HG03066 (cell line): ENCODE measurements around the gene RAB5IF.
"Not testable (repeated sequence)": the region's sequence is repeated elsewhere in the genome, so short reads cannot be mapped to it uniquely, and the experiment has no call there.

Experiments used
- ATAC-seq: cut with Tn5 transposase; IDR thresholded peaks from one replicate; pipeline ENCODE4 v1.9.1; 2021; ENCODE audit warnings: low read depth; ENCODE audit not compliant: unreplicated experiment

Gene RAB5IF, protein sequence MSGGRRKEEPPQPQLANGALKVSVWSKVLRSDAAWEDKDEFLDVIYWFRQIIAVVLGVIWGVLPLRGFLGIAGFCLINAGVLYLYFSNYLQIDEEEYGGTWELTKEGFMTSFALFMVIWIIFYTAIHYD

GRCh38 chr20:36605399-36606157, at the start of gene RAB5IF:
RAB5IF (plus strand) TSS chr20:36605779; CDS start chr20:36605952, 173 bp downstream.
- peak; percentile 79 for ATAC-seq

DNA sequence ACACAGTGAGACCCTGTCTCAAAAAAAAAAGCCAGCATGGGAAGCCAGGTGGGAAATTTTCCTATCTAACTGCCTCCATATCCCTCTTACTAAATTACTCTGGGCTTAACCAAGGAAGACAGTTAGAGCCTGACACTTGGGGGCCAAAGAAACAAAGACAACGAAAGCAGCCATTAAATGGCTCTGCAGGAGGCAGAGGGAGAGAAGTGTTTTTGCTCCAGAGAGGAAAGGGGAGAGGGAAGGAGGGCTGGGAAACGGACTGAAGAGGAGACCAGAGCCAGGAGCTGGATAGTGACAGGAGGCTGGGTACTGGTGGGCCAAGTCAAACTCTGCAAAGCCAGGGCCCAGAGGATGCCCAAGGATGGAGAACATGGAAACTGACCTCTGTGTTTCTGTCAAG, 42.9 kb upstream of the RAB5IF start:
- ATAC-seq: no peak

DNA sequence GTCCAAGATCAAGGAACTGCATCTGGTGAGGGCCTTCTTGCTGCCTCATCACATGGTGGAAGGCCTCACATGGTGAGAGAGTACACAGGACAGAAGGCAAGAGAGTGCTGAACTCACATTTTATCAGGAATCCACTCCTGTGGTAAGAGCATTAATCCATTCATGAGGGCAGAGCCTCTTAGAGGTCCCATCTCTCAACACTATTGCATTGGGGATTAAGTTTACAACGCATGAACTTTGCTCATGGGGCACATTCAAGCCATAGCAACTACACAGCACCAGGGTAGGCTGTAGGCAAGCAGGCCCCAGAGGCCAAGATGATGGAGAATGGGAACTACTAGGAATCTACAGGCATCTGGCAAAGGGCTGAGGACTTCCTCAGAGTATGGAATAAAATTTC, 42.2 kb upstream of the RAB5IF start:
- no peak for ATAC-seq

GRCh38 chr20:36564078-36564725, 41.4 kb upstream of the RAB5IF start:
- ATAC-seq: not testable (repeated sequence)

DNA sequence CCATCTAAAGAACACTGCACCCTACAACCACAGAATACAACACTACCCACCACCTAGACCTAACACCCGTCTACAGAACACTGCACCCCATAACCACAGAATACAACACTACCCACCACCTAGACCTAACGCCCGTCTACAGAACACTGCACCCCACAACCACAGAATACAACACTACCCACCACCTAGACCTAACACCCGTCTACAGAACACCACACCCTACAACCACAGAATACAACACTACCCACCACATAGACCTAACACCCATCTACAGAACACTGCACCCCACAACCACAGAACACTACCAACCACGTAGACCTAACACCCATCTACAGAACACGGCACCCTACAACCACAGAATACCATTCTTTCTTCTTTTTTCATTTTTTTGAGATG, 40.9 kb upstream of the RAB5IF start:
- not testable (repeated sequence) for ATAC-seq

GRCh38 chr20:36565520-36565919, 40.1 kb upstream of the RAB5IF start:
- no peak for ATAC-seq

GRCh38 chr20:36569847-36570429, 35.6 kb upstream of the RAB5IF start:
- no peak for ATAC-seq

DNA sequence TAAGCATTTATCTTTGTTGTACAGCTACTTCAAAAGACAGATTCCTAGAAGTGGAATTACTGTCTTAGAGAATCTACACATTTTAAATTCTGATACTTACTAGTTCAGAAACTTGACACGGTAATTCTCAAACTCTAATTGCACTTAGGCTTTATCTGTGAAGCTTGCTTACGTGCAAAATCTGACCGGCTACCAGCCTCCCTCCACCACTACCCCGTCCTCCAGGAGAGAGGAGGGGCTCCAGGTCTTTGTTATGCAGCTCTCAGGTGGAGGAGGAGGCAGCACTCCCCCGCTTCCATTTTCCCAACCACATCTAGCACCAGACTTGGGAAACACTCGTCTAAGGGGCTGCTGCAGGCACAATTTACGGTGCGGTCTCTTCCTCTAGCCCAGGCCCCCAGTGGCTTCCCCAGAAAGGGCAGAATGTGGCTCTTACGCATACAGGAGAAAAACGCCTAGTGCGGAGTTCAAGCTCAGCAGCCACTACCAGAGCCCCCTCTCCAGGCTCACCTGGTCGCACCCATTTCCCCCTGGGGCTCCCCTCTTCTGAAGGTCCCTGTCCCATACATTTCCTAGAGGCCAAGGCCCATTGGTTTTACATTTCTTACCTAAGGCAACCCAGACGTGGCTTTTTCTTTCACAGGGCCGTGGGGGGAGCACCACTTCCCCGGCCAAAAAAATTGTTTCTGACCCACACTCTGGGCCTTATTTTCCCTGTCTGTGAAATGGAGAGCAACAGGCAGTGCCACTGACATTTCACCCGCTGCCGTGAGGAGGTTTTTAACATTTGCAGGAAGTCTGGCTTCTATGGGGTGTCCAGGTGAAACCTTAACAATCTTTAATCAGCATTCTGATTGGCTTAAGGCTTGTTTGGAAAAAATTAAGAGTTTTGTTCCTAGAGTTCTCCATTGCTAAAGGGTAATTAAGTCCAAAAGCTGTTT, 33.7 kb upstream of the RAB5IF start:
- no peak for ATAC-seq

GRCh38 chr20:36572701-36573102, 32.9 kb upstream of the RAB5IF start:
- no peak for ATAC-seq

- peak; percentile 54 for ATAC-seq
Observed at GRCh38 chr20:36573103-36573797, 32.3 kb upstream of the RAB5IF start, which contains the start of gene TGIF2. TGIF2 (plus strand) TSS chr20:36573597; CDS start chr20:36578775, 5,178 bp downstream.

- ATAC-seq: no peak
Observed at GRCh38 chr20:36573798-36574365, 31.7 kb upstream of the RAB5IF start.

DNA sequence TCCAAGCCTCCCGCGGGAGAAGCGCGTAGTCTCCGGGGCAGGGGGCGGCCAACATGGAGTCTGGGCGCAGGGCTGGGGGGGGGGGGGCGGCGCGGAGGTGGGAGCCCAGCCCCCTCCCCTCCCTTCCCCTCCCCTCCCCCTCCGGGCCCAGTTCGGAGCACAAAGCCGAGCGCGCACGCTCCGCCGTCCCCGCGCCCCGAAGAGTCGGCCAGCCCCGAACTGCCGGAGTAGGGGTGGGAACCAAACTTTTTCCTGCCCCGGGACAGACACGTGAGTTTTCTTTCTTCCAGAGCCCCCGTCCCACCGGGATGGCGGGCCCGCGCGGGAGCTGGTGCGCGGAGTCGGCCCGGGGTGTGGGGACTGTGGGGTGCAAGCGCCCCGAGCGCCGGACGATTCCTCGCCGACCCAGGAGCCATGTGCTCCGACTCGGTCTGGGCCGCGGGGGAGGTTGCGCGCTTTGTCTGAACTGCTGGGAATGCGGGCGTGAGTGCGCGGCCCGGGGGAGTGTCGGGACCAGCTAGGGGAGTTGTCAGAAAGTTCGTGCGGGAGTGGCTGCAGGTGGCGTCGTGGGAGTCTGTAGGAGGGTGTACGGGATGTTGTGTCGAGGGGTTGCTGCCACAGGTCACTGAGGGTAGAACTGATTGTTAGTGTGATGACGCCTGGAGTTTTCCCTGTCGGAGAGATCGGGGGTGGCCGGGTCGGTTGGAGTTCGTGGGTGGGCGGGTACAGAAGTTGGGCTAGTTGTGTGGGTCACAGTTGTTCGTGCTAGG, 31.0 kb upstream of the RAB5IF start:
- no peak for ATAC-seq

- no peak for ATAC-seq
Observed at GRCh38 chr20:36576081-36576445, 29.5 kb upstream of the RAB5IF start.

GRCh38 chr20:36578356-36579041, 27.1 kb upstream of the RAB5IF start:
- no peak for ATAC-seq

DNA sequence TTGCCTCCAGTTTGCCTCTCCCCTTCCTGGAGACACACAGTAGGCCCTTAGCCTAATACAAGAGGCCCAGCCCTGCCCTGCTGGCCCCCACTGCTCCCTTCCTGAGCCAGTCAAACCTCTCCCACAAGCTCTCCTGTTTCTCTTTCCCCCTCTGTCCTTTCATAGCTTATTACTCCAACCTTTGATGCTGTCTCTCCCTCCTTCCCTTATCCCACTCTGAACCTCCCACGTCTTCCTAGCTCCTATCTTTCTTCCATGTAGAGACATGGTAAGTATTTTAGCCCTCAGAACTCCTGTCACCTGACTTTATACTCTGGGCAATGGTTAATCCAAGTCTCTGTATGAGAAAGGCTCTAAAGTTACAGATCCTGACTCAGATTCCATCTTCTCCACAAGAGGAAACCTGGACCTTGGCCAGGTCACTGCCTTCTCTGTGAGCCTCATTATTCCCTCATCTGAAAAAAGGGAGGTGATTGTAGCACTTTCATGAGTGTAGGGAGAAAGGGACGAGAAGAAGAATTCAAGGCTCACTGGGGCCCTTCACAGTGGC, 25.5 kb upstream of the RAB5IF start:
- ATAC-seq: no peak

DNA sequence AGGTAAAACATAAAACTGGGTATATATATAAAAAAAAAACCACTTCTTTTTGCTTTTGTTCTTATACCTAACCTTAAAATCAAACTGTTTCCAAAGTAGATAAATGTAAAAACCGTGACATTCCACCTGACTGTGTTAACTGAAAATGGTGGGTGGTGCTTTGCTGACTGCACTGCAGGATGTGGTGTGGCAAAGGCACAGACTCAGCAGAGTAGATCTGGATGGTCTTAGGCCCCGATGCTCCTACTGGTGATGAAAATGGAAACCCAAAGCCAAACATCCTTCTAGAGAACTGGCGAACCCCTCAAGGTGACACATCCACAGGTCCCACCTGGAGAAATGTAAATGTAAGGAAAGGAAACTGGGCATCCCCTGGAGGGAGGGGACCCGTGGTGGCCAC, 23.3 kb upstream of the RAB5IF start:
- no peak for ATAC-seq

GRCh38 chr20:36582821-36583220, 22.8 kb upstream of the RAB5IF start:
- no peak for ATAC-seq

DNA sequence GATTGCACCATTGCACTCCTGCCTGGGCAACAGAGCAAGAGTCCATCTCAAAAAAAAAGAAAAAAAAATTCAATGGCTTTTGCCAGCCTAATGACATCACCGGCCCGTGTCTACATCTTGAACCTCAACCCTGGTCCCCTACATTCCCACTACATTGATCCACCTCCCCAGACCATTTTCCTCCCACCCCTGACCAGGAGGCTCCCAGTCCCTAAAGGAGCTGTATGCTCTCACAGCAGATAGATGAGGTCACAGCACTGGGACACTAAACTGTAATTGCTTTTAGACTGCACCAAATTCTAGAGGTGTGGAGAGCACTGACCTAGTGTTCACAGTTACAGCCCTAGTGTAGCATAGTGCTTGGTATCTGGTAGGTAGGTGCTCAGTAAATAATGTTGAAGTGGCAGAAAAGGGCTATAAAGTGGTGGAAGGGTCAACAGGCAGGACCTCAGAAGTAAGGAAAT, 21.5 kb upstream of the RAB5IF start:
- no peak for ATAC-seq
